Epithelial cell of esophagus (primary cell): Measurements from ENCODE around the gene PAK2.
A peak's percentile ranks its signal among the peaks of the same experiment; 100 is the strongest.

Source experiments
- DNase-seq: peaks from one replicate; pipeline ENCODE4 v3.0.0; 2010; ENCODE audit warnings: low read depth
- H3K4me3 ChIP-seq: 2 replicates; pipeline ENCODE4 v1.5.1; 2011; ENCODE audit warnings: mild to moderate bottlenecking, low read length, control low read depth
- CTCF ChIP-seq: IDR thresholded peaks from 2 replicates; pipeline ENCODE4 v1.5.1; 2011; ENCODE audit warnings: low read depth, mild to moderate bottlenecking, low read length, control low read depth, inconsistent platforms; ENCODE audit not compliant: insufficient read depth; ENCODE audit errors: missing control alignments

The PAK2 gene

GRCh38 chr3:196739671-196740480 lies at the start of gene PAK2:
Gene PAK2, plus strand, starts transcription at chr3:196739857. Its CDS starts 42,790 bp downstream, at chr3:196782647.
- no peak for TF ChIP-seq CTCF
- H3K4me3 ChIP-seq = peak within 1 kb of the TSS; percentile 84
- DNase-seq = peak; percentile 92

- no peak for DNase-seq
- TF ChIP-seq CTCF = no peak
- no peak overlapping the region for H3K4me3 ChIP-seq
These were observed 49.6 kb upstream of the PAK2 start for GRCh38 chr3:196689941-196690660.

- DNase-seq = no peak
- no peak for TF ChIP-seq CTCF
- H3K4me3 ChIP-seq = no peak overlapping the region
These were observed 48.3 kb upstream of the PAK2 start for GRCh38 chr3:196691386-196691785.

- no peak overlapping the region for H3K4me3 ChIP-seq
These were observed 45.4 kb upstream of the PAK2 start for GRCh38 chr3:196694202-196694638.

GRCh38 chr3:196694941-196695848 lies 44.5 kb upstream of the PAK2 start:
- no peak overlapping the region for H3K4me3 ChIP-seq
- TF ChIP-seq CTCF = no peak
- DNase-seq = no peak

More at GRCh38 chr3:196694202-196694638, 45.4 kb upstream of the PAK2 start:
- no peak for DNase-seq
- TF ChIP-seq CTCF = no peak

GRCh38 chr3:196695849-196696226 lies 43.8 kb upstream of the PAK2 start:
- no peak overlapping the region for H3K4me3 ChIP-seq
- DNase-seq = no peak
- TF ChIP-seq CTCF = no peak
